OCI-LY1 (cell line): ENCODE data around the gene QKI.

Source experiments
- H2AFZ ChIP-seq: fragments of 200-600 bp; sonication (generic), shearing (Covaris generic); 2 replicates; pipeline ENCODE4 v1.6.0; 2014; ENCODE audit warnings: antibody characterized with exemption, mild to moderate bottlenecking, low read length
- H3F3A ChIP-seq: fragments of 200-600 bp; sonication (generic), shearing (Covaris generic); 2 replicates; pipeline ENCODE4 v1.6.0; 2014; ENCODE audit warnings: mild to moderate bottlenecking, antibody characterized with exemption, low read length, moderate library complexity; ENCODE audit not compliant: insufficient read depth
- H3K27ac ChIP-seq: fragments of 200-600 bp; sonication (generic); 2 replicates; pipeline ENCODE4 v1.5.1; 2014; ENCODE audit warnings: low read length, mixed run types, mild to moderate bottlenecking, low read depth; ENCODE audit not compliant: poor library complexity, severe bottlenecking
- H3K27me3 ChIP-seq: fragments of 200-600 bp; sonication (generic); 2 replicates; pipeline ENCODE4 v1.6.0; 2014; ENCODE audit warnings: antibody characterized with exemption, mild to moderate bottlenecking, low read length, moderate library complexity; ENCODE audit not compliant: insufficient read depth
- H3K36me3 ChIP-seq: fragments of 200-600 bp; sonication (generic); 2 replicates; pipeline ENCODE4 v1.6.1; 2014; ENCODE audit warnings: mild to moderate bottlenecking, antibody characterized with exemption, low read length, moderate library complexity, mixed read lengths; ENCODE audit not compliant: insufficient read depth
- H3K4me1 ChIP-seq: fragments of 200-600 bp; sonication (generic); 2 replicates; pipeline ENCODE4 v1.5.1; 2014; ENCODE audit warnings: mild to moderate bottlenecking, low read length, moderate library complexity; ENCODE audit not compliant: insufficient read depth, severe bottlenecking
- H3K4me2 ChIP-seq: fragments of 200-600 bp; sonication (generic), shearing (Covaris generic); 2 replicates; pipeline ENCODE4 v1.6.1; 2014; ENCODE audit warnings: low read length
- H3K4me3 ChIP-seq: fragments of 200-600 bp; sonication (generic); 2 replicates; pipeline ENCODE4 v1.5.1; 2014; ENCODE audit warnings: low read length, low read depth, mild to moderate bottlenecking, mixed read lengths; ENCODE audit not compliant: poor library complexity, severe bottlenecking
- H3K79me2 ChIP-seq: fragments of 200-600 bp; shearing (Covaris generic); 2 replicates; pipeline ENCODE4 v1.6.1; 2016; ENCODE audit warnings: mixed run types, low read length, mixed read lengths; ENCODE audit not compliant: insufficient read depth
- H3K9ac ChIP-seq: fragments of 200-600 bp; sonication (generic), shearing (Covaris generic); 2 replicates; pipeline ENCODE4 v1.6.1; 2014; ENCODE audit warnings: mild to moderate bottlenecking, low read length, mixed read lengths
- H3K9me2 ChIP-seq: fragments of 200-600 bp; sonication (generic), shearing (Covaris generic); 2 replicates; pipeline ENCODE4 v1.6.1; 2014; ENCODE audit warnings: low read depth, mild to moderate bottlenecking, low read length, mixed read lengths
- H3K9me3 ChIP-seq: fragments of 200-600 bp; shearing (Covaris generic); 2 replicates; pipeline ENCODE4 v1.6.1; 2014; ENCODE audit warnings: low read length, mixed read lengths
- H4K20me1 ChIP-seq: fragments of 200-600 bp; sonication (generic), shearing (Covaris generic); 2 replicates; pipeline ENCODE4 v1.6.0; 2016; ENCODE audit warnings: mild to moderate bottlenecking, low read length; ENCODE audit not compliant: insufficient read depth
- CTCF ChIP-seq: fragments of 200-600 bp; sonication (generic), shearing (Covaris generic); IDR thresholded peaks from 2 replicates; pipeline ENCODE4 v1.5.1; 2017; ENCODE audit warnings: mild to moderate bottlenecking, antibody characterized with exemption, low read length, moderate library complexity, mixed read lengths
- EZH2 ChIP-seq: fragments of 200-600 bp; sonication (generic), shearing (Covaris generic); IDR thresholded peaks from 2 replicates; pipeline ENCODE4 v1.8.0; 2017; ENCODE audit warnings: borderline replicate concordance, mixed run types, mild to moderate bottlenecking, antibody characterized with exemption, low read length, moderate library complexity, mixed read lengths

The QKI gene

GRCh38 chr6:163417595-163417994 lies 3.1 kb downstream of the QKI start:
- no peak overlapping the region for H3K27ac ChIP-seq
- H3K36me3 ChIP-seq, result no peaks in the 10 kb centered on the region
- peaks cover 65% of the 10 kb centered on the region for H3K79me2 ChIP-seq
- no peaks in the 10 kb centered on the region for H3F3A ChIP-seq
- peak overlapping the region; percentile 80 for H3K4me2 ChIP-seq
- H2AFZ ChIP-seq, result no peak overlapping the region
- no peaks in the 10 kb centered on the region for H3K9me2 ChIP-seq
- peaks cover 8% of the 10 kb centered on the region; the same call in 1 of the 2 replicates for H4K20me1 ChIP-seq
- no peaks in the 10 kb centered on the region for H3K27me3 ChIP-seq
- H3K9ac ChIP-seq, result peak overlapping the region; percentile 50
- no peak for TF ChIP-seq CTCF
- no peak for TF ChIP-seq EZH2
- peak overlapping the region; percentile 86 for H3K4me3 ChIP-seq
- peaks cover 49% of the 10 kb centered on the region for H3K4me1 ChIP-seq
- H3K9me3 ChIP-seq, result no peaks in the 10 kb centered on the region

GRCh38 chr6:163418311-163419029 lies 4.0 kb downstream of the QKI start:
- Histone ChIP-seq H2AFZ (no peak overlapping the region), H3K4me2 (peak overlapping the region; percentile 38), H3K27ac (no peak overlapping the region), H3K79me2 (peaks cover 73% of the 10 kb centered on the region), H3K36me3 (no peaks in the 10 kb centered on the region), H3K27me3 (no peaks in the 10 kb centered on the region), H3K9ac (peak overlapping the region; percentile 6; the same call in 1 of the 2 replicates), H4K20me1 (peaks cover 10% of the 10 kb centered on the region; the same call in 1 of the 2 replicates), H3K4me3 (no peak overlapping the region), H3K4me1 (peaks cover 41% of the 10 kb centered on the region), H3F3A (no peaks in the 10 kb centered on the region), H3K9me3 (no peaks in the 10 kb centered on the region), H3K9me2 (no peaks in the 10 kb centered on the region)
- TF ChIP-seq CTCF (no peak), EZH2 (no peak)

DNA sequence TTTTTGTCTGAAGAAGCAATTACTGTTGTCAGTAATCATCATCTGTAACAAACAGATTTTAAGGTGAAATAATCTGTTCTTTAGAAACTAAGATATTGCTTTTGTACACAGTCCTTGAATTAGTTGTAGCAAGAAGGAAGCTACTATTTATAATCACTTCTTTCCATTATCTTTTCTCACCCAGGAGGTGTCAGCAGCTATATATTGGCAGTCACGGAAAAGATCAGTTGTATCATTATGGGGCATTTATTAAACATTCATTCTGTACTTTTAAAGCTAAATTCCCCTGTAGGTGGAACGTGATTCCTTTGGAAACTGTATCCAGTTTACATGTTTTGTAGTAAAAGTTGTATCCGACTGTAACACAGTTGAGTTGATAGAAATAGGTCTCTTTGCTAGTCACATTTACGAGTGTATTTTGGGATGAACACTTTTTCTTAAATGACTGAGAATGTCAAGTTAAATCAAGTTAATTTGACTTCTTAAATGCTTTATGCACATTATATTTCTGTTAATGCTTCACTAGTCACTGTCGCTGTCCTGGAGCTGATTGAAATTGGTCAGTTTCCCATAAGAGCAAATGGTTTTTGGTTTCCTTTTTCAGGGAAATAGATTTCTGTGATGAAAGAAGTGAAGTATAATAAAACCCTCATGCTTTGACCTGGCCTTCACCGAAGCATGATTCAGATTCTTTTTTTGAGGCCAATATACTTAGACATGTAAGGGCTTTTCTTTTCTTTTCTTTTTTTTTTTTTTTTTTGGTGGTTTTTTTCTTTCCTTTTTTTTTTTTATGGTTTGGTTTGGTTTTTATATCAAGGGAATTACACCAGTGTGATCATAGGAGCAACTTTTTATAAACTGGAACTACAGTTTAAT lies 5.1 kb downstream of the QKI start:
- H3K79me2 ChIP-seq, result peaks cover 84% of the 10 kb centered on the region
- peak overlapping the region; percentile 18 for H3K4me3 ChIP-seq
- peak overlapping the region; percentile 38 for H3K4me2 ChIP-seq
- no peaks in the 10 kb centered on the region for H3K9me2 ChIP-seq
- no peaks in the 10 kb centered on the region for H3K36me3 ChIP-seq
- no peak for TF ChIP-seq EZH2
- H4K20me1 ChIP-seq, result peaks cover 11% of the 10 kb centered on the region; the same call in 1 of the 2 replicates
- no peaks in the 10 kb centered on the region for H3K9me3 ChIP-seq
- H3K27me3 ChIP-seq, result no peaks in the 10 kb centered on the region
- H3F3A ChIP-seq, result no peaks in the 10 kb centered on the region
- H2AFZ ChIP-seq, result no peak overlapping the region
- peaks cover 41% of the 10 kb centered on the region for H3K4me1 ChIP-seq
- H3K9ac ChIP-seq, result no peak overlapping the region; the same call in 1 of the 2 replicates
- H3K27ac ChIP-seq, result no peak overlapping the region
